GM15510 (cell line): ENCODE results near the gene ARV1.
A peak's percentile ranks its signal among the peaks of the same experiment; 100 is the strongest.

Experiments
- POLR2A ChIP-seq: IDR thresholded peaks from 3 replicates; pipeline ENCODE4 v1.6.1; 2011; ENCODE audit warnings: borderline replicate concordance; ENCODE audit not compliant: insufficient read length; ENCODE audit errors: extremely low read depth

Gene ARV1

DNA sequence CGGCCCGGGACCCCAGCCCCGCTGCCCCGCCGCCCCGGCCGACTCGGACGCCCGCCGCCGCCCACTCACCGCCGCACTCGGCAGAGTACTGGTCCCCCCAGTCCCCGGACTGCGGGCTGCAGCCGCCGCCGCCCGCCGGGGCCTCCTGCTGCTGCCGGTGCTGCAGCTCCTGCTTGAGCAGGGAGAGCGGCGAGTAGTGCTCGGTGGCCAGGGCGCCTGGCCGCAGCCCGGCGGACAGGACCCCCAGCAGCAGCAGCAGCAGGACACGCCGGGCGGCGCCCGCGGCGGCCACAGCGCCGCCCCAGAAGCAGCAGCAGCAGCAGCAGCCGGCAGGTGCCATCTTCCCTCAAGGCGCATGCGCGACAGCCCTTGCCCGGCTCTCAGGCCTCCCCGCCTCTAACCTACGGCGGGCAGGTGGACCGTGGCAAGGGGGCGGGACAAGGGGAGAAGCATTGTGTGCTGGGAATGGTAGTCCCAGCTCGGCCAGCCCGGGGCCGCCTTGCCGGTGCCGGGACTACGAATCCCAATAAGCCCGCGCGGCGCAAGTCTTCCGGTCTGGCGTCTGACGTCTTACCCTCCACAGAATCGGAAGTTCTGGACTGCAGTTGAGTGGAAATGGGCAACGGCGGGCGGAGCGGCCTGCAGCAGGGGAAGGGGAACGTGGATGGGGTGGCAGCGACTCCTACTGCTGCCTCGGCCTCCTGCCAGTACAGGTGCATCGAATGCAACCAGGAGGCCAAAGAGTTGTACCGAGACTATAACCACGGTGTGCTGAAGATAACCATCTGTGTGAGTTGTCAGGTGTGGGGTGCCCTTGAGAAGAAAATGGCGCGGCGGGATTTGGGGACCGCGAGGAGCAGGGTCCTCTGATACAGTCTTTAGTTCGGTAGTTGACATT lies at the start of gene ARV1, which contains the start of gene TTC13:
Gene ARV1 (plus strand): TSS at position 604 of the 898 bp plus-strand sequence. CDS start 12 bp downstream, at position 616.
Gene TTC13 (minus strand): TSS at position 371 of the 898 bp plus-strand sequence. CDS start 31 bp downstream, at position 340.
- peak; percentile 76 for TF ChIP-seq POLR2A

DNA sequence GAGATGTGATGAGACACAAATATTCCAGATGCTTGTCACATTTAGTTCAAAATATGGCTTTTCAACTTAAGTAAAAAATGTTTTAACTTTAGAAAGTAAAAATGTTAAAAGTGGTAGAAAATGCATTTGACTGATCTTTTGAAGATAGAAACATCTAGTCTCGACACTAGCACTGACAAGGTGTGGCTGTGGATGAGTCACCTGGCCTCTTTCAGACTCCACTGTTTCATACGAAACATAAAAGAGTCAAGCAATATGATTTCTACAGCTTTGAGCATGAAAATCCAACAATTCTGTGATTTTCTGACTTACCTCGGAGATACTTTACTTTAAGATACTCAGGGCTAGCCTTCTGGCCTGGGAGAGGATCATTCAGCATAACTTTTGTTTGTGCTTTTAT lies 47.9 kb upstream of the ARV1 start:
- no peak for TF ChIP-seq POLR2A

DNA sequence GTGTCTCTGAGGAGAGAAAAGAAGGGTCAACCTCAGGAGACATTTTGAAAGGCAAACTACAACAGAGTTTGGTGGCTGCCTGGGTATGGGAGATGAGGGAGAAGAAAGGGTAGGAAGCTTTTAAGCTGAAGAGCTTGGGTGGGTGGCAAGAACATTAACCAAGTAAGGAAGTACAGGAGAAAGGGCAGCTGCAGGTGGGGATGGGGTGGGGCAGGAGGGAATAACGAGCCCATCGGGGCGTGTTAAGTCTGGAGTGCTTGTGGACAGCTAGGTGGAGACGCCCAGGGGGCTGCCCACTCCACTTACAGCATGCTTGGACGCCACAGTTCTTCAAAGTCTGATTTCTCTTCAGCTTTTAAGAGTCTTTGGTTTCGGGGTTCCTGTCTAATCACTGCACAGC lies 43.0 kb upstream of the ARV1 start:
- TF ChIP-seq POLR2A: no peak

DNA sequence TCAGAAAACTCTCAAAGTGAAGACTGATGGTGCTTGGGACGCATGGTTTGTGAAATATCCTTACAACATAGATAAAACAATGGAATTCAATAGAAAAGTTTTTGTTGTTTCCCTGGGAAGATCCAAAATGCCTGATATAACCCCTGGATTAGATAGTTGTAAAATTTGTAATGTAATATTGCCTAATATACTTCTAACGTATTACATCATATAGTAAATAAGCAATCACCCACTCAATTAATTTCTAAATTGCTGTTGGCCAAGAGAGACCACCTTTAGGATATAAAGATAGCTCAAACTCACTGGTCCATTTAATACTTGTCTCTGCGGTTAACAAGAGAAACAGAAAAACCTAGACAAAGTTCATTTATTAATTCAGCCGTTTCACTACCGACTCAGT lies 42.4 kb upstream of the ARV1 start:
- no peak for TF ChIP-seq POLR2A

DNA sequence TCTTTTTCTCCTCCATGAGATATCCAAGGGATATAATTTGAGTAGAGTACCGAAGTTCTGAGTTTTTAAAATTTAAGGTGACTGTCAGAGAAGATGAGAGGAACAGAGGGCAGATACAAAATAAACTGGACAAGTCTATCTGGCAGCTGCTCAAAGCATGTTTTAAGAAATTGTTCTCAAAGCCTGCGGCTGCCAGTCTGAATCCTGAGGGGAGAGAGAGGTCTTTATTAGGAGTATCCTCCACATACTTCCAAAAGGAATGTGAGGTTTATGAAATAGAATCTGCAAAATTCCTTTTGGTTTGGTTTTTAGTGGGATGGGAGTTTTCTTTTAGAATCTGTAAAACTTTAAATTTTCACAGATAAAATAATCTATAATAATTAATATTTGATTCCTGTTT lies 41.5 kb upstream of the ARV1 start:
- no peak for TF ChIP-seq POLR2A

DNA sequence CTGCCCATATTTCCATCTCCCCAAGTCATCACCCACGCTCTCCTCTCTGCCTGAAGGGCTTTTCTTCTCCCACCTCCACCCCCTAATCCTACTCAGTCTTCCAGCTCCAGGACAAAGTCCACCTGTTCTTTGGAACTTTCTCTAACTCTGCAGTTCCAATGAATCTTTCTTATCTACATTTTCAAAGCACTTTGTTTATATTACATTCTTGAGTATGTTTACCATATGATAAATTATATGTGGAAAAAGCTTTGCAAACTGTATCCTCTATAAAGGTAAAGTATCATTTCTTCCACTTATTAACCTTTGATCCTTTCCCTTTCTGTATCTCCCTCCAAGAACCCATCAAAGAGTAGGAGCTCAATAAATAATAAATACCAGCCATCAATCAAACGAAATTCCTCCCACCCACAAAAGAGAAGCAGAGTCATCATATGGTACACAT lies 39.9 kb upstream of the ARV1 start:
- TF ChIP-seq POLR2A: no peak

DNA sequence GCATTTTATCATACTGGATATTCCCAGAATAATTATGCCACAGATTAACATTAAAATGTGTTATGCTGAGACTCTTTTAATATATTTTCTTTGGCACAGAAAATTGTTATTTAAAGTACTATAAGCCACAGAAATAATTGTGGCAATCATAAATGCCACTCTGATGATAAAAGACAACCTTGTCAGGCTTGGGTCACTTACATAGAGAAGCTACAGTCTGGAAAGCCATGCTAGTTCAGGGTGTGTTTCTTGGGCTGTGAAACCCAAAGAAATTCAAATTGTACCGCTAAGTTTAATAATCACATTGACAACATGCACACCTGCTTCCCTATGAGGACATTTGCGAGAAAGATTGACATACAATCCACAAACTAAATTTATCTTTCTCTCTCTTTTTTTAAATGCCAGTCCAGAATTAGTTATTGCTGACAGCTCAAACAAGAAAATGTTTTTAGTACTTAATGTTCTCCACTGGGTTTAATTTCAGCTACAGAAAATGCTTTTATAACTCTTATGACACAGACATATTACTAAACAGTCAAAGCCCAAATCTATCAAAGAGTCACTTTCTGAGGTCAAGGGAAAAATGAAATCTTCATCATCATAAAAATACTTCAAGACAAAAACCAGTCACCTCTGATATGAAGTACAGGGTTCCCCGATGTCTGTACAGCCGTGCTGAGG lies 38.9 kb upstream of the ARV1 start:
- no peak for TF ChIP-seq POLR2A

DNA sequence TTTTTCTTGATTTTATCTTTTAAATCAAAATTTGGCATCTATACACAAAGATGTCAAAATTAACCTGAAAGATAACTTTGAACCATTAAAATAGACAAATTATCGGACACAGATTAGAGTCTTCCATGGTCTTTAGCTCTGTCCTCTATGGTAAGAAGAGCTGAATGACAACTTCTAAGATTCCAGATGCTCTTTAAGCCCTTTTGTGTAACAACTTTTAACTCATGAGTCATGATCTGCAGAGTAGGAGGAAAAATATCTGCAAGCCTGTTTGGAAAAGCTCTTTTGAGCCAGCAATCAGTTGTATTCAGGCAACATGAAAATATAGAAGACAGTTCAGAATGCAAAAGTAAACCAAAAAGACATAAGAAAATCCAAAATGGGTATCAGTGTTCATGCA lies 38.0 kb upstream of the ARV1 start:
- TF ChIP-seq POLR2A: no peak

DNA sequence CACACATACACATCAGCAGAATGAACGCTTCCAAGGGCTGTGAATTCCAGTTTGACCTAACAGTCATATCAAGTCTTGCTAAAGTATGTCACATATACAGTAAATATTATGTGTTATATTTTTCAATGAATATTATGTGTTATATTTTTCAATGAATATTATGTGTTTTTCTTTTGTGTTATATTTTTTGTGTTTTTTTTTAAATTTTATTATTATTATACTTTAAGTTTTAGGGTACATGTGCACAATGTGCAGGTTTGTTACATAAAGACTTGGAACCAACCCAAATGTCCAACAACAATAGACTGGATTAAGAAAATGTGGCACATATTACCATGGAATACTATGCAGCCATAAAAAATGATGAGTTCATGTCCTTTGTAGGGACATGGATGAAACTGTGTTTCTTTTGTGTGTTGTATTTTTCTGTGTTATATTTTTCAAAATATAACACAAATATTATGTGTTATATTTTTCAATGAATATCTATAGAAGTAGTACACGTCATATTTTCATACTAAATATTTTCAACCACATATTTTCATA lies 35.8 kb upstream of the ARV1 start:
- TF ChIP-seq POLR2A: no peak

DNA sequence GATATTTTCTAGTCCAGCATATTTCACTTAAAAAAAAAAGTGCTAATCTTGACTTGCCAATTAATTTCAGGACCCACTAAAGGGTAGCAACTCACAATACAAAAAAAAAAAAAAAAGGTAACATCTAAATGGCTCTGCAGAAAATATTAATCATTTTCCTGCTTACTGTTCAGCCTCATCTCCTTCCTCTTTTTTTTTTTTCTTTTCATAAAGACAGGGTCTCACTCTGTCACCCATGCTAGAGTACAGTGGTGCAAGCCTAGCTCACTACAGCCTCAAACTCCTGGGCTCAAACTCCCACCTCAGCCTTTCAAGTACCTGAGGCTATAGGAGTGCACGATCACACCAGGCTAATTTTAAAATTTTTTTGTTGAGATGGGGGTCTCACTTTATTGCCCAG lies 30.6 kb upstream of the ARV1 start:
- no peak for TF ChIP-seq POLR2A

DNA sequence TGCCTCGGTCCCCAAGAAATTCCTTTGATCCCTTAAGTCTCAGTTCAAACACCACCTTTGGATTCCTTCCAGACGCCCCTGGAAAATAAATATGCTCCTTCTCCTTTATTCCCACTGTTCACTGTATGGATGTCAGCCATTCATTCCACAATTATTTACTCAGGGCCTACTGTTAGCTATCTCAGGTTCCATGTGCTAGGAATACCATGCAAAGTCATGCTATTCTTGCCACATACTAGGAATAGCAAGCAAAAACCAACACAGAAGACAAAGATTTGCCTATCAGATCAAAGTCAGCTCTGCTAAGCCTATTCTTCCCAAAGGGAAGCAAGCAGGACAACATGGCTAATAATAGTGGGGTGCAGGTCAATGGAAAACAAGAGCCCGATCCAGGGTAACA lies 30.0 kb upstream of the ARV1 start:
- no peak for TF ChIP-seq POLR2A

DNA sequence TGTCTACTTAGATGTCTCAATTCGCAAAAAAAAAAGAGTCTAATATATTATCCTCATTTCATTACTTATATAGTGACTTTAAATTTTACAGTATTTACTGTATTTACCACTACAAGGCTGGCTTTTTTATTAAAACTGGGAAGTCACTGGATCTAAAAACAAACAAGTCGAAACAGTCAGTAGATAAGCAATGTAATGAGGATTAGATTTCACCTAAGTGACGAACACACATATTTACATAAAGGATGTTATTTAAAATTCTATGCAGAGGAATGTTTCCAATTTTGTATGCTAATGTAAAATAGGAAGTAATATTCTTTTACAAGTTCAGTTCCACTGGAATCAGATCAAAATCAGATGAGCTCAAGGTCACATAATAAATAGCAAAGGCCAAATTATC lies 28.5 kb upstream of the ARV1 start:
- no peak for TF ChIP-seq POLR2A

DNA sequence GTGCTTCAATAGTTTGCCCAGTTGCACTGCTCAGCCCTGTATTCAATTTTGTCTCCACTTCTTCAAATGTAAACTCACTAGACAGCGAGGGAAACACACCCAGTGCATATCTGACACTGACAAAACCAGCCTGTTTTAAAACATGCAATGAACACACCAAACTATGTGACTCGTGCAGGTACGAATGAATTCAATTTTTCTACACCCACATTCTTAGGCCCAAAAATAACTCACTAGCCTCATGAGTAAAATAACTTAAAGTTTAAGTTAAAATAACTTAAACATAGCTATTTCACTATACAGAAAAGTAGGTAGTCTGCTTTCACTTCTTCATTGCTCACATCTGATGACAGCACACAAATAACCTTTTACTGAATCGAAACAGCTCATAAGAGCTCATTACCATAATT lies 21.3 kb upstream of the ARV1 start:
- no peak for TF ChIP-seq POLR2A

DNA sequence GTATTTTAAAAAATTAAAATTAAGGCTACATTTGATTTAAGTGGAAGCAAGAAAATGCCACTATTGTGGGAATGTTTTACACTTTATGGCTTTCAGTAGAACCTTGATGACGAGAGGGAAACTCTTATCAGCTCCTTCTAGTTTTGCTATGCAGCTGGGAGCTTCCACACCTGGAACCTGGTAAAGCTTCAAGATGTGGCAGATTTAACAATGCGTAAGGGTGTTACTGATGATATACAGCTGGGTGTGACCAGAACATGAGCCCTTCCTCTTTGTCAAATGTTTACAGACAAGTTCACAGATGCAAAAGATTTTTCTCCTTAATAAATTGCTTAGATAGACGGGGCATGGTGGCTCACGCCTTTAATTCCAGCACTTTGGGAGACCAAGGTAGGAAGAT lies 20.5 kb upstream of the ARV1 start:
- TF ChIP-seq POLR2A: no peak

DNA sequence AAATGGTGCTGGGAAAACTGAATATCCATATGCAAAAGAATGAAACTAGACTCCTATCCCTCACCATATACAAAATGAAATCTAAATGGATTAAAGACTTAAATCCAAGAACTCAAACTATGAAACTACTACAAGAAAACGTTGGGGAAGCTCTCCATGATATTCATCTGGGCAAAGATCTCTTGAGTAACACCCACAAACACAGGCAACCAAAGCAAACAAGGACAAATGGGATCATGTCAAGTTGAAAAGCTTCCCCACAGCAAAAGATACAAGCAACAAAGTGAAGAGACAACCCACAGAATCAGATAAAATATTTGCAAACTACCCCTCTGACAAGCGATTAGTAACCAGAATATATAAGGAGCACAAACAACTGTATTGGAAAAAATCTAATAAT lies 14.0 kb upstream of the ARV1 start:
- no peak for TF ChIP-seq POLR2A
